Caki2 (cell line): Measurements from ENCODE around the gene C2orf49. TPM values are rescaled to one million over a fixed set of nuclear protein-coding genes. Genes with fewer than 3 reads are reported as not detected.

Experiments
- DNase-seq: peaks from one replicate; pipeline ENCODE4 v3.0.0-alpha.2; 2015; ENCODE audit warnings: low read depth
- in situ Hi-C: cut with HindIII; loops from 2 replicates; pipeline ENCODE4 v1.10.0; 2016; ENCODE audit warnings: low sequenced_read_pairs, low pct_unique_long_range_greater_than_20kb, mixed read lengths
- total RNA-seq: library from RNA; depleted of rRNA; stranded (reverse); fragments of >200 nt; shearing (Covaris generic); gene quantifications from 2 replicates; pipeline ENCODE4 v1.2.3, GENCODE V29; 2014; ENCODE audit warnings: low replicate concordance

The C2orf49 gene
- total RNA-seq, 1 experiment from 2014 or later = 18.6 TPM

- in situ Hi-C loops = no loop called here
- no peak for DNase-seq
Observed at GRCh38 chr2:105338020-105338385, 663 bp downstream of the C2orf49 start.

- in situ Hi-C loops = no loop called here
- no peak for DNase-seq
Observed at GRCh38 chr2:105339414-105339813, 2.1 kb downstream of the C2orf49 start.

GRCh38 chr2:105344704-105345345 lies 7.5 kb downstream of the C2orf49 start:
- peak; percentile 38 for DNase-seq
- in situ Hi-C loops = no loop called here

GRCh38 chr2:105357122-105357521 lies 19.8 kb downstream of the C2orf49 start:
- DNase-seq = no peak
- in situ Hi-C loops = no loop called here

GRCh38 chr2:105358593-105358992 lies 21.3 kb downstream of the C2orf49 start:
- DNase-seq = no peak

GRCh38 chr2:105361102-105361889 lies 24.0 kb downstream of the C2orf49 start:
- in situ Hi-C loops = no loop called here
- no peak for DNase-seq

More at GRCh38 chr2:105358593-105358992, 21.3 kb downstream of the C2orf49 start:
- in situ Hi-C loops = no loop called here

- in situ Hi-C loops = no loop called here
- no peak for DNase-seq
Observed at GRCh38 chr2:105362862-105363591, 25.7 kb downstream of the C2orf49 start.

GRCh38 chr2:105364436-105365139 lies 27.2 kb downstream of the C2orf49 start:
- in situ Hi-C loops = no loop called here
- DNase-seq = no peak

- no peak for DNase-seq
- in situ Hi-C loops = no loop called here
Observed at GRCh38 chr2:105365206-105365605, 27.9 kb downstream of the C2orf49 start.

GRCh38 chr2:105368759-105369408 lies 31.5 kb downstream of the C2orf49 start:
- in situ Hi-C loops = no loop called here
- no peak for DNase-seq

- in situ Hi-C loops = no loop called here
- DNase-seq = peak; percentile 72
Observed at GRCh38 chr2:105369777-105370690, 32.7 kb downstream of the C2orf49 start.

- in situ Hi-C loops = no loop called here
- DNase-seq = no peak
Observed at GRCh38 chr2:105371156-105371555, 33.8 kb downstream of the C2orf49 start.

- no peak for DNase-seq
- in situ Hi-C loops = no loop called here
Observed at GRCh38 chr2:105371810-105372209, 34.5 kb downstream of the C2orf49 start.

GRCh38 chr2:105373344-105373781 lies 36.0 kb downstream of the C2orf49 start:
- in situ Hi-C loops = no loop called here
- DNase-seq = no peak

- in situ Hi-C loops = no loop called here
- DNase-seq = no peak
Observed at GRCh38 chr2:105373895-105374401, 36.6 kb downstream of the C2orf49 start.

- in situ Hi-C loops = no loop called here
- no peak for DNase-seq
Observed at GRCh38 chr2:105375001-105375561, 37.7 kb downstream of the C2orf49 start.

- in situ Hi-C loops = no loop called here
- DNase-seq = no peak
Observed at GRCh38 chr2:105376010-105376409, 38.7 kb downstream of the C2orf49 start.
